Measurements from ENCODE around the gene SEMA6A. TPM values are rescaled to one million over a fixed set of nuclear protein-coding genes. Genes with fewer than 3 reads are reported as not detected.

SEMA6A gene
- total and polyA plus RNA-seq, 10 of the 15 experiments (the other 5 are each of a cell fraction or from before 2014, with no cell fraction given): 0.16 to 10.2 (median 1.1) TPM

- TF ChIP-seq USF1 (IDR thresholded peaks at IDR 0.05; ENCODE audit: borderline replicate concordance, extremely low read length, insufficient read depth, low read depth, low read length) (no peak), LARP7 (IDR thresholded peaks at IDR 0.05) (no peak), DPF2 (IDR thresholded peaks at IDR 0.05) (no peak), NFXL1 (IDR thresholded peaks at IDR 0.05; ENCODE audit: borderline replicate concordance) (no peak), ZSCAN29 (IDR thresholded peaks at IDR 0.05) (0 out of 2 replicates have a peak, but pooled peaks have one; percentile 14), BACH1 (IDR thresholded peaks at IDR 0.05; ENCODE audit: borderline replicate concordance) (peak; percentile 20; the same call in 1 of the 2 replicates), RUNX3 (IDR thresholded peaks at IDR 0.05; ENCODE audit: low read length) (no peak), YBX1 (IDR thresholded peaks at IDR 0.05) (no peak), RBBP5 (conservative IDR thresholded peaks at IDR 0.05) (no peak), STAT3 (IDR thresholded peaks at IDR 0.05; ENCODE audit: low read depth, low read length) (no peak), HDAC6 (IDR thresholded peaks at IDR 0.05; ENCODE audit: unreplicated experiment) (no peak), GABPA (IDR thresholded peaks at IDR 0.05; ENCODE audit: low read depth) (no peak), TARDBP (IDR thresholded peaks at IDR 0.05; ENCODE audit: borderline replicate concordance) (no peak), TAF1 (IDR thresholded peaks at IDR 0.05; ENCODE audit: borderline replicate concordance, low read depth, low read length) (no peak), NR2C2 (IDR thresholded peaks at IDR 0.05; ENCODE audit: borderline replicate concordance, control insufficient read depth, insufficient read length, low read depth) (no peak), JUND (IDR thresholded peaks at IDR 0.05; ENCODE audit: low read depth, low read length) (no peak), ZNF207 (IDR thresholded peaks at IDR 0.05; ENCODE audit: borderline replicate concordance) (no peak), BCL3 (IDR thresholded peaks at IDR 0.05; ENCODE audit: borderline replicate concordance, insufficient read depth, low read depth, low read length, poor library complexity, severe bottlenecking) (no peak), RCOR1 (conservative IDR thresholded peaks at IDR 0.05; ENCODE audit: low read depth, low read length) (no peak), SMC3 (IDR thresholded peaks at IDR 0.05; ENCODE audit: borderline replicate concordance, low read length) (no peak), CHD2 (IDR thresholded peaks at IDR 0.05; ENCODE audit: borderline replicate concordance, low read depth, low read length) (peak; percentile 64; the same call in 1 of the 2 replicates), STAT1 (conservative IDR thresholded peaks at IDR 0.05) (no peak)
Observed at GRCh38 chr5:116575326-116576052, 866 bp upstream of the SEMA6A start (continued).
